CD4-positive, alpha-beta T cell (primary cell): Measurements from ENCODE around the gene SPG11. TPM values are rescaled to one million over a fixed set of nuclear protein-coding genes. Genes with fewer than 3 reads are reported as not detected.

Experiments
- ATAC-seq: fragments of 200-7000 bp; cut with Tn5 transposase; one replicate; pipeline ENCODE4 v1.10.0; 2022; ENCODE audit warnings: mild to moderate bottlenecking; ENCODE audit not compliant: poor library complexity
- CTCF ChIA-PET: fragments of 350-600 bp; sonication (Branson Sonifier 250); formaldehyde crosslinking; loops from one replicate; lab custom pipeline; 2021; ENCODE audit warnings: antibody characterized with exemption, inconsistent platforms; lab: Charles Lee
- POLR2A ChIA-PET: fragments of 350-600 bp; sonication (Branson Sonifier 250); formaldehyde crosslinking; loops from one replicate; lab custom pipeline; 2021; ENCODE audit warnings: antibody characterized with exemption, inconsistent platforms; lab: Charles Lee
- DNase-seq, 14 experiments: peaks; one replicate each; pipeline ENCODE4 v3.0.0-alpha.2; 2013 to 2020; ENCODE audit warnings: mixed read lengths in 2 of 14
- H3K27ac ChIP-seq, 2 donors: one replicate each; pipeline versions ENCODE4 v1.5.1 to v1.7.0; 2013; ENCODE audit warnings: low read length in 2 of 2, low read depth in 1 of 2, mild to moderate bottlenecking in 1 of 2
- H3K27me3 ChIP-seq, 2 experiments: 1 replicate in 1 of 2; 2 replicates in 1 of 2; pipeline versions ENCODE4 v1.6.1 to v1.7.0; 2013; ENCODE audit warnings: low read length in 2 of 2, control low read depth in 1 of 2, mild to moderate bottlenecking in 1 of 2, moderate library complexity in 1 of 2; ENCODE audit not compliant: insufficient read depth in 2 of 2, control insufficient read depth in 1 of 2
- H3K36me3 ChIP-seq: one replicate; pipeline ENCODE4 v1.6.1; 2013; ENCODE audit warnings: low read length, control low read depth; ENCODE audit not compliant: insufficient read depth
- H3K4me1 ChIP-seq: one replicate; pipeline ENCODE4 v1.6.1; 2013; ENCODE audit warnings: low read length, control low read depth; ENCODE audit not compliant: insufficient read depth
- H3K4me3 ChIP-seq: one replicate; pipeline ENCODE4 v1.5.1; 2013; ENCODE audit warnings: mild to moderate bottlenecking, low read length, moderate library complexity
- H3K9me3 ChIP-seq, 2 experiments: 1 replicate in 1 of 2; 2 replicates in 1 of 2; pipeline versions ENCODE4 v1.6.1 to v1.7.0; 2013; ENCODE audit warnings: low read length in 2 of 2, mild to moderate bottlenecking in 2 of 2, control low read depth in 1 of 2, moderate library complexity in 1 of 2; ENCODE audit not compliant: control insufficient read depth in 1 of 2, insufficient read depth in 1 of 2
- H3K27ac Mint-ChIP-seq: one replicate; pipeline ENCODE4 v1.8.0; 2020; ENCODE audit warnings: mixed read lengths
- H3K27me3 Mint-ChIP-seq: one replicate; pipeline ENCODE4 v1.8.0; 2021; ENCODE audit warnings: mixed read lengths
- H3K36me3 Mint-ChIP-seq: one replicate; pipeline ENCODE4 v1.8.0; 2021; ENCODE audit warnings: low read depth, mixed read lengths
- H3K4me1 Mint-ChIP-seq: one replicate; pipeline ENCODE4 v1.8.0; 2021; ENCODE audit warnings: low read depth, mixed read lengths
- H3K4me3 Mint-ChIP-seq: one replicate; pipeline ENCODE4 v1.8.0; 2020; ENCODE audit warnings: mild to moderate bottlenecking, mixed read lengths
- H3K9me3 Mint-ChIP-seq: one replicate; pipeline ENCODE4 v1.8.0; 2020; ENCODE audit warnings: mixed read lengths
- CTCF ChIP-seq: fragments of 200-600 bp; IDR thresholded peaks from one replicate; pipeline ENCODE4 v1.8.0; 2022; ENCODE audit warnings: antibody characterized with exemption, mild to moderate bottlenecking
- intact Hi-C, 2 experiments: fragments of 100-400 bp; cut with DNase I in 1 of 2; cut with micrococcal nuclease in 1 of 2; formaldehyde crosslinking; loops; one replicate each; pipeline versions ENCODE4 v1.15.1 to v1.9.0; 2023 to 2025; cut with DNase I, micrococcal nuclease
- total RNA-seq, 174 experiments: library from RNA in 2 of 174; stranded (reverse) in 2 of 174; gene quantifications; one replicate each; pipeline ENCODE4 v1.2.3 and lab custom pipeline; 2021 to 2026

Gene SPG11
- total RNA-seq, 2 experiments from 2014 or later: 49.9 to 51.3 TPM

- DNase-seq (no peak), ATAC-seq (no peak)
- no peak for TF ChIP-seq CTCF
- intact Hi-C loops: loop anchor here in 1 of 2 experiments (10.0 kb wide), 1 partner anchor 66 kb away; the partner anchor contains the start of gene SPG11
- peaks cover 14% of the 10 kb centered on the region for H3K4me1 Mint-ChIP-seq
- no peaks in the 10 kb centered on the region for H3K9me3 Mint-ChIP-seq
- peaks cover 32% of the 10 kb centered on the region for H3K36me3 ChIP-seq
- H3K27ac Mint-ChIP-seq: peak overlapping the region; percentile 80
- POLR2A ChIA-PET: interaction anchor here (2.5 to 3.3 kb wide), 3 partner anchors 64 to 127 kb away, joined by 5 to 17 read pairs (median 9); partner anchors contain the start of genes B2M, PATL2 and SPG11
- H3K4me1 ChIP-seq: peaks cover 14% of the 10 kb centered on the region
- no peaks in the 10 kb centered on the region for H3K27me3 ChIP-seq
- no peaks in the 10 kb centered on the region for H3K9me3 ChIP-seq
- H3K27me3 Mint-ChIP-seq: no peaks in the 10 kb centered on the region
- CTCF ChIA-PET: interaction anchor here (0.5 to 1.5 kb wide), 2 partner anchors 255 to 392 kb away, joined by 4 to 6 read pairs; no protein-coding TSS in a partner anchor
- H3K4me3 ChIP-seq: no peak overlapping the region
- peak overlapping the region; percentile 21 to 23 for H3K27ac ChIP-seq
- H3K36me3 Mint-ChIP-seq: peaks cover 64% of the 10 kb centered on the region
- no peak overlapping the region for H3K4me3 Mint-ChIP-seq
Observed at GRCh38 chr15:44598892-44599291, 64.6 kb downstream of the SPG11 start.

GRCh38 chr15:44598066-44598465, 65.4 kb downstream of the SPG11 start:
- no peak for TF ChIP-seq CTCF
- Mint-ChIP-seq H3K4me1 (peaks cover 19% of the 10 kb centered on the region), H3K27me3 (no peaks in the 10 kb centered on the region), H3K9me3 (no peaks in the 10 kb centered on the region), H3K4me3 (no peak overlapping the region), H3K36me3 (peaks cover 61% of the 10 kb centered on the region), H3K27ac (peak overlapping the region; percentile 80)
- intact Hi-C loops: loop anchor here in 1 of 2 experiments (10.0 kb wide), 1 partner anchor 67 kb away; the partner anchor contains the start of gene SPG11
- no peaks in the 10 kb centered on the region for H3K27me3 ChIP-seq
- peak overlapping the region; percentile 21 to 23 for H3K27ac ChIP-seq
- no peaks in the 10 kb centered on the region for H3K9me3 ChIP-seq
- DNase-seq: no peak
- peaks cover 30% of the 10 kb centered on the region for H3K36me3 ChIP-seq
- ChIA-PET CTCF (interaction anchor here (0.6 to 1.5 kb wide), 3 partner anchors 19 to 255 kb away, joined by 3 to 7 read pairs (median 6); partner anchors contain the start of gene SPG11), POLR2A (interaction anchor here (0.5 to 3.3 kb wide), 6 partner anchors 8 to 131 kb away, joined by 3 to 17 read pairs (median 4); partner anchors contain the start of genes B2M, PATL2 and SPG11)
- no peak for ATAC-seq
- H3K4me1 ChIP-seq: peaks cover 22% of the 10 kb centered on the region
- no peak overlapping the region for H3K4me3 ChIP-seq

GRCh38 chr15:44596511-44597010, 66.9 kb downstream of the SPG11 start:
- ATAC-seq: no peak
- intact Hi-C loops: loop anchor here in 1 of 2 experiments (10.0 kb wide), 1 partner anchor 68 kb away; the partner anchor contains the start of gene SPG11

More at GRCh38 chr15:44596511-44597010, 66.9 kb downstream of the SPG11 start:
- no peak overlapping the region for H3K27ac ChIP-seq
- Mint-ChIP-seq H3K4me1 (peaks cover 22% of the 10 kb centered on the region), H3K4me3 (no peak overlapping the region), H3K27me3 (no peaks in the 10 kb centered on the region), H3K27ac (peak overlapping the region; percentile 15), H3K36me3 (peaks cover 55% of the 10 kb centered on the region), H3K9me3 (no peaks in the 10 kb centered on the region)
- H3K4me3 ChIP-seq: no peak overlapping the region
- H3K4me1 ChIP-seq: peaks cover 23% of the 10 kb centered on the region
- ChIA-PET POLR2A (interaction anchor here (1.1 to 3.3 kb wide), 3 partner anchors 67 to 132 kb away, joined by 3 to 17 read pairs (median 9); partner anchors contain the start of gene SPG11), CTCF (interaction anchor here (1.0 to 1.2 kb wide), 2 partner anchors 18 kb away, joined by 3 read pairs; no protein-coding TSS in a partner anchor)
- no peaks in the 10 kb centered on the region for H3K27me3 ChIP-seq
- DNase-seq: no peak
- no peak for TF ChIP-seq CTCF
- no peaks in the 10 kb centered on the region for H3K9me3 ChIP-seq
- peaks cover 40% of the 10 kb centered on the region for H3K36me3 ChIP-seq
